Left hindlimb (tissue), 1 donor: ENCODE results near the gene CYB5R2.
"Not testable (repeated sequence)": the region's sequence is repeated elsewhere in the genome, so short reads cannot be mapped to it uniquely, and the experiment has no call there.

ENCODE experiments used
- DNase-seq: peaks from one replicate; pipeline ENCODE4 v3.0.0-alpha.2; 2018

Gene CYB5R2

DNA sequence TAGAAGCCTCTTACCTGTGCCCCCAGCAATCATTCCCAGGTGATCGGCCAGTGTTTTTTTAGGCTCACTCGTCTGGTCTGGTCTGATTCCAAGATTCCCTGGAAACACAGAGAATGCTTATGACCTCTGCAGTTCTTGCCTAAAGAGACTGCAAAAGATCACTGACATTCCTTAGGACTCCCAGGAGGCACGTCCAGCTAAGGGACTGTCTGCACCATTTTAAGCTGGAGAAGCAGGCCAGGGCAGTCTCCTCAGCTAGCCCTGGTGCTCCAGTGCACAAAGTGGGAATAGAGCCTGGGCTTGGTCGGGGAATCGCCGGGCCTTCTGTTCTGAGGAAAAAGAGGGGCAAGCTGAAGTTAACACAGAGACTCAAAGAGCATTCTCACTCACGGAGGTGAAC is 4.8 kb downstream of the CYB5R2 start:
- DNase-seq = no peak

DNA sequence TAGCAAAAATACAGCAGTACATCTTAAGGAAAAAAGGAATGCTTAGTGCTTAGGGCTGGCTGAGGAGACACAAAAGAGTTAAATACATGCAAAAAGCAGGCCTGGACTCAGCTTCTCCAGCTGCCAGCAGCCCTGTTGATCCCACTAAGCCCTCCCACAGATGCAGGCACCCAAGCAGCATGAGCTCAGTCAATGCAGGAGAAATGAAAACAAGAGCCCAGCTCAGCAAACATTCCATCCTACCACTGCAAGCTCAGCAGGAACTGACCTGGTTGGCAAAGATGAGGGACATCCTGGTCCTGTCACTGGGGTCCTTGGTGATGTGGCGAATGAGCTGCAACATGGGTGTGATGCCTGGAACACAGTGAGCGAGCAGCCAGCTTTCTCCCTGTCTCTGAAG is 5.8 kb downstream of the CYB5R2 start:
- DNase-seq = no peak

GRCh38 chr11:7666292-7666866 is 6.9 kb downstream of the CYB5R2 start:
- DNase-seq = no peak

- peak; percentile 81 for DNase-seq
Observed at GRCh38 chr11:7665473-7666291, 7.6 kb downstream of the CYB5R2 start.

GRCh38 chr11:7664867-7665266 is 8.4 kb downstream of the CYB5R2 start:
- DNase-seq = no peak

DNA sequence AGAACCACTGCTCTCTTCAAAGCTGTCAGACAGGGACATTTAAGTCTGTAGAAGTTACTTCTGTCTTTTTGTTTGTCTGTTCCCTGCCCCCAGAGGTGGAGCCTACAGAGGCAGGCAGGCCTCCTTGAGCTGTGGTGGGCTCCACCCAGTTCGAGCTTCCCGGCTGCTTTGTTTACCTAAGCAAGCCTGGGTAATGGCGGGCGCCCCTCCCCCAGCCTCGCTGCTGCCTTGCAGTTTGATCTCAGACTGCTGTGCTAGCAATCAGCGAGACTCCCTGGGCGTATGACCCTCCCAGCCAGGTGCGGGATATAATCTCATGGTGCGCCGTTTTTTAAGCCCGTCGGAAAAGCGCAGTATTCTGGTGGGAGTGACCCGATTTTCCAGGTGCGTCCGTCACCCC is 9.8 kb downstream of the CYB5R2 start:
- not testable (repeated sequence) for DNase-seq

DNA sequence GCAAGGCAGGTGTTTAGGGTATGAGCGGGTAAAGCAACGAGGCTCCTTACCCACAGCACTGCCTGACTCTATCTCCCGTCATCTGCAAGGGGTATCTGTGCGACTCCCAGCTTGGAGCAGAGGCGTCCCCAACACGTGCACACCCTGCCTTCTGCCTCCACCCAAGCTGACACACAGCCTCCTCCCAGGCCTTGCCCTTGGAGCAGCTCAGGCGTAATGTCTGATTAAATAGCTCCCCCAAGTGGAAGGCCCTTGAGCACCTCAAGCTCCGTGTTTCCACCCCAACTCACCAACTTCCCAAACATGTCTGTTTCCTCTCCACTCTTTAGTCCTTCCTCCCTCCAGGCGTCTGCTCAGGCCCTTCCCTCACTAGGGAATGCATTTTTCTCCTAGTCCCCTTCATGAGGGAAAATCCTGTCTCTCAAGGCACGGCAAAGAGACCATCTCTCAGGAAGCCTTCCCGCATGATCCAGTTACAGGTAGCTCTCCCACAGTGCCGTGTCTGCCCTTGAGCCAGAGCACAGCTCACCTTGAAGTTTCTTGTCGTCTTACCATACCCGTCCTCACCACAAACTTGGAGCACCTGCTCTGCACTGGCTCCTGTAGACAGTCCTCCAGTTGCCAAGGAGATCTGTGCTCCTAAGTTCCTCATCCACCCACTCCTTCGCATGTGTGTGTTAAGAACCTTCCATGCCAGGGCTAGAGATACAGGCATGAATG is 15.8 kb downstream of the CYB5R2 start:
- peak; percentile 40 for DNase-seq

DNA sequence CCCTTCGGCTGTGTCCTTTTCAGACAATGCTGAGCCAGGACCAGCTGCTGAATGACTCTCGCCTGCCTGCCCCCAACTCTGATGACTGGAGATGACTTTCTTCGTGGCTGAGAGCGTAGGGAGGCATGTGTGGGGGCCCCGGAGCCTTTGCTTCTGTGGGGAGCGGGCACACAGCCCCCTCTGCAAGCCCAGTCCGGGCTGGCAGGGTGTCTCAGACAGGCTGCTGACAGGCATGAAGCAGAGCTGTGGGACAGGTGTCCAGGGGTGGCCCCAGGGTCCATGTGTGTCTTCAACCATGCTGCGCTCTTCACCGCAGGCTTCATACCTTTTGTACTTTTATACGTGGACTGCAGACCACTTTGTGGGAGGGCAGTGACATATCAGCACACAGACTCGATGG is 16.6 kb downstream of the CYB5R2 start:
- DNase-seq = no peak

DNA sequence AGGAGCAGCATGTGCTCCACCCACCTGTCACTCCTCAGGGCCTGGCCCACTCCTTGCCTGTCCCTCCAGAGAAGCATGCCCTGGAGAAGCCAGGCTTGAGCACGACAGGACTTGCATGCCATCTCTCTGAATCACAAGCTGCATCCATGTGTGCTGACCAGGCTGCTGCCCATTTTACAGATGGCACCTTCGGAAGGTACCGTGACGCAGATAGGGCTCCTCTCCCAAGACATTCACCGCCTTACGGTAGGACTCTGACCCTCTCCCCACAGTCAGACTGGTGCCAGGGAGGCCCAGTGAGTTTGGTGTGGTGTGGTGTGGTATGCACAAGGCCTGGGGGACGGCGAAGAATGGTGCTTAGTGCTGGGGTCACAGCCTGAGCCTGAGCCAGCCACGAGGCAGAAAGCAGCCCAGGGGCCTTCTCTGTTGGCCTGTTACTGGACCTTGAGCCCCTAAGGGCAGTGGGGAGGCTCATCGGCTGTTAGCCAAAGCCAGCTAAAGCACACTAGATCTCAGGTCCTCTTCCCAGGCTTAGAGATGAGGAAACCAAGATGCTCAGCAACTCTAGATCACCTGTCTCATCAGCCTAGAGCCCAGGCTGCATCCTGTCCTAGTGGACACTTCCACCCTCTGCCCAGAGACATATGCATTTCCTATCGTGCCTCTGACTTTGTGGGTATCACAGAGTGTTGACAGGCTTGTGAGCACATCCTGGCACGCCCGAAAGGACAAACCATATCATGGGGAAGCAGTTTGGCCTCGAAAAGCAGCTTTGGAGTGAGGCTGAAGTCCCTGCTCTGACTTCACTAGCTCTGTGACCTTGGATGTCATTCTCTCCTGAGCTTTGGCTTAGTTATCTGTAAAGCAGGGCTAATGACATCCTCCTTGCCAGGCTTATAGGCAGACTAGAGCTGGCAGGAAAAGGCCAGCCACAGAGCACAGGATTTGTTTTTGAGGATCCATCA is 17.8 kb downstream of the CYB5R2 start:
- no peak for DNase-seq

DNA sequence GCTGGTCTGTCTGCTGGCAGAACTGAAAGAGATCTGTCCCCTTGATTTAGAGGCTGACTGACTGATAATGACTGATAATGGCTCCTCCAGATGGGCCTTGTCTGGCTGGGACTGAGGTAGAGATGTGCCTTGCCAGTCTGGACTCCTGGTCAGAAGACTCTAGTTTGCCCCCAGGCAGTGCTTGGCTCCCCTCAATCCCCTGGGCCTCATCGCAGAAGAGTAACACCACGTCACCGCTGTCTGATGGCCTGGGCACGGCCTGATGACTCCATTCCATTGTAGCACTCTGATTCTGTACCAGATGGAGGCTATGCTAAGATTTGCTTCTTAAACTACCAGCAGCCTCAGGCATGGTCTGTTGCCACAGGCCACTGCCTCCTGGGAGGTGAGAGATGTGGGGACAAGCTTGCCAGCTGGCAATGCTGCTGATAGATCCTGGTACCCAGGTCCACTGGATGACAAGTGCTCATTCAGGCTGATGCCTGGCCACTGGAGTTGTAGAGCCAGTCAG is 19.1 kb downstream of the CYB5R2 start:
- peak; percentile 36 for DNase-seq

GRCh38 chr11:7651700-7652099 is 21.6 kb downstream of the CYB5R2 start:
- DNase-seq = no peak

GRCh38 chr11:7651140-7651551 is 22.2 kb downstream of the CYB5R2 start:
- no peak for DNase-seq

GRCh38 chr11:7648264-7648663 is 25.0 kb downstream of the CYB5R2 start:
- DNase-seq = no peak

DNA sequence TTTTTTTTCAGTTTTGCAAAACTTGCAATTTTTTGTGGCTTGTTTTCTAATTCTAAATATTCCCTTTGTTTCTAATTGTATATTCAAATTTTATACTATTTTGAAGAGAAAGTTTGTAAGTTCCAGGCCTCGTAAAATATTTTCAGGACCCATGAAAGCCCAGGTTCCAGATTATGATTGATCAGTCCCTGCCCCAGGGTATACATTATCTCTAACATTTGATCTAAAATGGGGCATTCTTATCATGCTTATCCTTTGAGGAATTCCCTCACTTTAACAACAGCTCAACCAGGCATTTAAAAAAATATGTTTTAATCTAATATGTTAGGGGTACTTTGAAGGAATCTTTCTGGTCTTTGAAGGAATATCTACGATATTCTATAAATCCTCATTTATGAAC is 26.4 kb downstream of the CYB5R2 start:
- DNase-seq = no peak

DNA sequence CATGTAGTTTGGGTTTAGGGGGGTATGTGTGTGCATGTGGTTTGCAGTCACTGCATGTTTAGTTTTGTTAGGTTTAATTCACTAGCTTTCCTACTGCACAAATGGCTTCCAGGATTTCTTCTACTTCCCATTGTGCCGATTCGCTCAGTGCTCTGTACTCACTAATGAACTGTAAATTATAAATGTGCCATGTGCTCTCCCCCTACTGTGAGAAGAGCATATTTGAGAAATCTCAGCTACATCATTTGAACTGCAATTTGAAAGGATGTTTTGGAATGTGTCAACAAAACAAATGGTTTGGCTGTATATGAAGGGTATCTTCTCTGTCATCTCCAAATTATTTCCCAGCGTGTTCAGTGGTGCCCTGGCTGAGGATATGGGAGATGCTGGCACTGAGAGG is 28.1 kb downstream of the CYB5R2 start:
- DNase-seq = no peak

- DNase-seq = no peak
Observed at GRCh38 chr11:7643314-7643713, 30.0 kb downstream of the CYB5R2 start.

- no peak for DNase-seq
Observed at GRCh38 chr11:7642747-7643146, 30.6 kb downstream of the CYB5R2 start.

- DNase-seq = no peak
Observed at GRCh38 chr11:7640816-7641215, 32.5 kb downstream of the CYB5R2 start.

- no peak for DNase-seq
Observed at GRCh38 chr11:7639643-7640025, 33.7 kb downstream of the CYB5R2 start.

DNA sequence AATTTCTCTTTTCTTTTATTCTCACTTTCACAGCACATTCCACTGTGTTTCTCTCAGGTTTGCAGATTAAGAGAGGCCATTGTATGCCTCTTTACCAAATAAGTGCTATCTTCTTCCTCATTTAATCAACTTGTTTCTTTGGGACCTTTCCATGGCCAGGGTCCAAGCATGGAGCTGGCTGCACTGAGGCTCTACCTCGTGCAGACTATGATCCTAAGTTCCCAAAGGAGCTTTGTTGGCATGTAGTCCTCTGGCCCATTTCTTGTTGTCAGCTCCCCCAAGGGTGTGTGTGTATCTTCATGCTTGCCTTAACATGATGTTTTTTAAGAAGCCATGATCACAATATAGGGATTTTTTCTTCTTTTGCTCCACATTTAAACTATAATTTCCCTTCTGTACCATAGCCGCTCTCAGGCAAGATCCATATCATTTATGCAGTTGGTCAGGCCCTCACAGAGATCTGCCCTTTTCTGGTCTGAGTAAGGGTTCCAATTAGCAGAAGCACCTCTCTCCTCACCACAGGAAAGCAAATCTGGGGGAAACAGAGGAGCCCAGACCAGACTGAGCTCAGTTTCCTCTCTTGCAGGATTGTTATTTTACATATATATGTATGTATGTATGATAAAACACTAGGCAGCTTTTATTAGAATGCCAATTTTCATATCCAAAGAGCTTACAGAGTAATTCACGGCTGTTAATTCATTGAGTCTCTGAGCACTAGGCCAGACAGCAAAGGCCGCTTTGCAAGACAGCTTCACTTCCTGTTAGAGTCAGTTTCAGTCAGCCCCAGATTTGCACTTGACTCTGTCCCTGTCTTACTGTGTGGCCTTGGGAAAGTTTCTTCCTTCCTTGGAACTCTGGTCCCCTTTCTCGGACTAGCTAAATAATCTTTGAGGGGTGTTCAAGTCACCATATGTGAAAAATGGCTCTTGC is 34.3 kb downstream of the CYB5R2 start:
- no peak for DNase-seq

GRCh38 chr11:7637447-7638157 is 35.7 kb downstream of the CYB5R2 start:
- peak; percentile 46 for DNase-seq
